ENCODE results near the gene PTPN1. TPM values are rescaled to one million over a fixed set of nuclear protein-coding genes. Genes with fewer than 3 reads are reported as not detected.
"Not testable (repeated sequence)": the region's sequence is repeated elsewhere in the genome, so short reads cannot be mapped to it uniquely, and the experiment has no call there.

Gene PTPN1
- total and polyA plus RNA-seq, 3 experiments from 2014 or later = 35.7 to 67.3 (median 64.2) TPM

GRCh38 chr20:50498071-50498776, 12.0 kb upstream of the PTPN1 start:
- H3K36me3 Mint-ChIP-seq = no peaks in the 10 kb centered on the region
- Histone ChIP-seq H3K4me1 (ENCODE audit: insufficient read depth, low read length) (no peaks in the 10 kb centered on the region), H3K27ac (ENCODE audit: low read depth, low read length) (no peak overlapping the region), H3K36me3 (ENCODE audit: insufficient read depth, low read length) (no peaks in the 10 kb centered on the region), H3K9me3 (ENCODE audit: low read length) (no peaks in the 10 kb centered on the region), H3K27me3 (ENCODE audit: insufficient read depth, low read length, poor library complexity, severe bottlenecking) (no peaks in the 10 kb centered on the region), H3K4me3 (ENCODE audit: low read length) (no peak overlapping the region)
- ChIA-PET CTCF (no interaction called here), POLR2A (interaction anchor here (0.6 kb wide), 1 partner anchor 33 kb away, joined by 3 read pairs; no protein-coding TSS in a partner anchor)
- no peak overlapping the region for H3K4me3 Mint-ChIP-seq
- no peaks in the 10 kb centered on the region for H3K4me1 Mint-ChIP-seq
- no peak overlapping the region for H3K27ac Mint-ChIP-seq
- no peaks in the 10 kb centered on the region for H3K27me3 Mint-ChIP-seq
- no peaks in the 10 kb centered on the region for H3K9me3 Mint-ChIP-seq
- no peak for DNase-seq

- Histone ChIP-seq H3K27me3 (ENCODE audit: insufficient read depth, low read length, poor library complexity, severe bottlenecking) (no peaks in the 10 kb centered on the region), H3K4me3 (ENCODE audit: low read length) (no peak overlapping the region), H3K27ac (ENCODE audit: low read depth, low read length) (no peak overlapping the region), H3K9me3 (ENCODE audit: low read length) (no peaks in the 10 kb centered on the region), H3K4me1 (ENCODE audit: insufficient read depth, low read length) (no peaks in the 10 kb centered on the region), H3K36me3 (ENCODE audit: insufficient read depth, low read length) (no peaks in the 10 kb centered on the region)
- ChIA-PET CTCF (interaction anchor here (1.0 to 8.0 kb wide), 2 partner anchors 36 to 74 kb away, joined by 4 to 49 read pairs; no protein-coding TSS in a partner anchor), POLR2A (no interaction called here)
- Mint-ChIP-seq H3K4me3 (no peak overlapping the region), H3K27ac (peak overlapping the region in 1 of 8 donors; percentile 7), H3K27me3 (no peaks in the 10 kb centered on the region), H3K4me1 (peaks cover 0 to 4% (median 0%) of the 10 kb centered on the region in 3 donors), H3K36me3 (no peaks in the 10 kb centered on the region), H3K9me3 (no peaks in the 10 kb centered on the region)
- DNase-seq = no peak
Observed at GRCh38 chr20:50499938-50500337, 10.2 kb upstream of the PTPN1 start.

- Mint-ChIP-seq H3K27ac (peak overlapping the region in 1 of 8 donors; percentile 29), H3K4me3 (no peak overlapping the region), H3K36me3 (no peaks in the 10 kb centered on the region), H3K9me3 (no peaks in the 10 kb centered on the region), H3K4me1 (peaks cover 0 to 4% (median 0%) of the 10 kb centered on the region in 3 donors), H3K27me3 (no peaks in the 10 kb centered on the region)
- H3K36me3 ChIP-seq (ENCODE audit: insufficient read depth, low read length) = no peaks in the 10 kb centered on the region
- no peaks in the 10 kb centered on the region for H3K4me1 ChIP-seq (ENCODE audit: insufficient read depth, low read length)
- CTCF ChIA-PET = interaction anchor here (1.2 to 8.0 kb wide), 5 partner anchors 24 to 86 kb away, joined by 3 to 49 read pairs (median 3); no protein-coding TSS in a partner anchor
- POLR2A ChIA-PET = no interaction called here
- no peak overlapping the region for H3K27ac ChIP-seq (ENCODE audit: low read depth, low read length)
- no peaks in the 10 kb centered on the region for H3K27me3 ChIP-seq (ENCODE audit: insufficient read depth, low read length, poor library complexity, severe bottlenecking)
- no peak for DNase-seq
- no peak overlapping the region for H3K4me3 ChIP-seq (ENCODE audit: low read length)
- no peaks in the 10 kb centered on the region for H3K9me3 ChIP-seq (ENCODE audit: low read length)
Observed at GRCh38 chr20:50501972-50502745, 8.0 kb upstream of the PTPN1 start.

- CTCF ChIA-PET = interaction anchor here (0.6 to 8.0 kb wide), 16 partner anchors 9 to 245 kb away, joined by 3 to 49 read pairs (median 4); no protein-coding TSS in a partner anchor
- Mint-ChIP-seq H3K27me3 (no peaks in the 10 kb centered on the region), H3K27ac (peak overlapping the region in 2 of 8 donors; percentile 14 to 44), H3K36me3 (no peaks in the 10 kb centered on the region), H3K9me3 (no peaks in the 10 kb centered on the region), H3K4me3 (no peak overlapping the region), H3K4me1 (peaks cover 0 to 5% (median 4%) of the 10 kb centered on the region in 3 donors)
- peak overlapping the region; percentile 14 for H3K27ac ChIP-seq (ENCODE audit: low read depth, low read length)
- no peaks in the 10 kb centered on the region for H3K36me3 ChIP-seq (ENCODE audit: insufficient read depth, low read length)
- no peaks in the 10 kb centered on the region for H3K27me3 ChIP-seq (ENCODE audit: insufficient read depth, low read length, poor library complexity, severe bottlenecking)
- H3K4me1 ChIP-seq (ENCODE audit: insufficient read depth, low read length) = peaks cover 1% of the 10 kb centered on the region
- no peak for DNase-seq
- POLR2A ChIA-PET = no interaction called here
- no peaks in the 10 kb centered on the region for H3K9me3 ChIP-seq (ENCODE audit: low read length)
- no peak overlapping the region for H3K4me3 ChIP-seq (ENCODE audit: low read length)
Observed at GRCh38 chr20:50504231-50504823, 5.9 kb upstream of the PTPN1 start.

- H3K9me3 Mint-ChIP-seq = no peaks in the 10 kb centered on the region
- H3K27me3 Mint-ChIP-seq = no peaks in the 10 kb centered on the region
- DNase-seq = no peak
- peaks cover 0 to 10% (median 0%) of the 10 kb centered on the region in 3 donors for H3K36me3 Mint-ChIP-seq
- peaks cover 6 to 15% (median 9%) of the 10 kb centered on the region in 3 donors for H3K4me1 Mint-ChIP-seq
- ChIA-PET POLR2A (no interaction called here), CTCF (interaction anchor here (1.3 to 8.0 kb wide), 3 partner anchors 42 to 68 kb away, joined by 3 to 49 read pairs (median 3); no protein-coding TSS in a partner anchor)
- no peak overlapping the region for H3K27ac Mint-ChIP-seq
- H3K9me3 ChIP-seq (ENCODE audit: low read length) = no peaks in the 10 kb centered on the region
- no peaks in the 10 kb centered on the region for H3K36me3 ChIP-seq (ENCODE audit: insufficient read depth, low read length)
- H3K27ac ChIP-seq (ENCODE audit: low read depth, low read length) = no peak overlapping the region
- no peak overlapping the region for H3K4me3 ChIP-seq (ENCODE audit: low read length)
- H3K4me3 Mint-ChIP-seq = peak overlapping the region in 1 of 7 donors; percentile 9
- H3K27me3 ChIP-seq (ENCODE audit: insufficient read depth, low read length, poor library complexity, severe bottlenecking) = no peaks in the 10 kb centered on the region
- peaks cover 8% of the 10 kb centered on the region for H3K4me1 ChIP-seq (ENCODE audit: insufficient read depth, low read length)
Observed at GRCh38 chr20:50506270-50506579, 4.0 kb upstream of the PTPN1 start.

- H3K27me3 Mint-ChIP-seq; H3K27ac Mint-ChIP-seq; H3K36me3 Mint-ChIP-seq; H3K4me3 ChIP-seq (ENCODE audit: low read length); H3K36me3 ChIP-seq (ENCODE audit: insufficient read depth, low read length); H3K27me3 ChIP-seq (ENCODE audit: insufficient read depth, low read length, poor library complexity, severe bottlenecking); DNase-seq; H3K9me3 Mint-ChIP-seq; H3K4me3 Mint-ChIP-seq; H3K27ac ChIP-seq (ENCODE audit: low read depth, low read length); H3K9me3 ChIP-seq (ENCODE audit: low read length): not testable (repeated sequence)
- H3K4me1 Mint-ChIP-seq = peaks cover 21 to 30% (median 24%) of the 10 kb centered on the region in 3 donors
- ChIA-PET CTCF (interaction anchor here (1.0 kb wide), 1 partner anchor 29 kb away, joined by 3 read pairs; no protein-coding TSS in a partner anchor), POLR2A (interaction anchor here (0.5 to 0.7 kb wide), 2 partner anchors 11 to 394 kb away, joined by 3 to 5 read pairs; no protein-coding TSS in a partner anchor)
- H3K4me1 ChIP-seq (ENCODE audit: insufficient read depth, low read length) = peaks cover 23% of the 10 kb centered on the region
Observed at GRCh38 chr20:50507745-50508144, 2.4 kb upstream of the PTPN1 start.

GRCh38 chr20:50508171-50508755, 1.9 kb upstream of the PTPN1 start:
- peaks cover 27 to 36% (median 29%) of the 10 kb centered on the region in 3 donors for H3K4me1 Mint-ChIP-seq
- Histone ChIP-seq H3K4me3 (ENCODE audit: low read length) (no peak overlapping the region), H3K4me1 (ENCODE audit: insufficient read depth, low read length) (peaks cover 28% of the 10 kb centered on the region), H3K27ac (ENCODE audit: low read depth, low read length) (no peak overlapping the region), H3K9me3 (ENCODE audit: low read length) (no peaks in the 10 kb centered on the region), H3K36me3 (ENCODE audit: insufficient read depth, low read length) (no peaks in the 10 kb centered on the region), H3K27me3 (ENCODE audit: insufficient read depth, low read length, poor library complexity, severe bottlenecking) (no peaks in the 10 kb centered on the region)
- POLR2A ChIA-PET = interaction anchor here (0.5 to 0.7 kb wide), 3 partner anchors 11 to 395 kb away, joined by 3 to 5 read pairs (median 5); no protein-coding TSS in a partner anchor
- no peaks in the 10 kb centered on the region for H3K9me3 Mint-ChIP-seq
- peak overlapping the region in 2 of 8 donors; percentile 33 to 75 for H3K27ac Mint-ChIP-seq
- H3K36me3 Mint-ChIP-seq = peaks cover 0 to 10% (median 0%) of the 10 kb centered on the region in 3 donors
- no peak for DNase-seq
- no peaks in the 10 kb centered on the region for H3K27me3 Mint-ChIP-seq
- CTCF ChIA-PET = interaction anchor here (0.7 to 1.2 kb wide), 3 partner anchors 15 to 67 kb away, joined by 3 to 4 read pairs (median 3); no protein-coding TSS in a partner anchor
- H3K4me3 Mint-ChIP-seq = peak overlapping the region in 4 of 7 donors; percentile 39 to 73 (median 58)
